Measurements from ENCODE around the gene ASCL3.

Gene ASCL3

GRCh38 chr11:8928981-8929615 is 13.7 kb downstream of the ASCL3 start:
- Histone ChIP-seq H3K9me3 (no peaks in the 10 kb centered on the region), H3K36me3 (no peaks in the 10 kb centered on the region), H3K4me3 (ENCODE audit: low read depth, low read length) (no peak overlapping the region), H3K4me1 (no peaks in the 10 kb centered on the region), H3K27me3 (no peaks in the 10 kb centered on the region)
- TF ChIP-seq, protein P1, sequence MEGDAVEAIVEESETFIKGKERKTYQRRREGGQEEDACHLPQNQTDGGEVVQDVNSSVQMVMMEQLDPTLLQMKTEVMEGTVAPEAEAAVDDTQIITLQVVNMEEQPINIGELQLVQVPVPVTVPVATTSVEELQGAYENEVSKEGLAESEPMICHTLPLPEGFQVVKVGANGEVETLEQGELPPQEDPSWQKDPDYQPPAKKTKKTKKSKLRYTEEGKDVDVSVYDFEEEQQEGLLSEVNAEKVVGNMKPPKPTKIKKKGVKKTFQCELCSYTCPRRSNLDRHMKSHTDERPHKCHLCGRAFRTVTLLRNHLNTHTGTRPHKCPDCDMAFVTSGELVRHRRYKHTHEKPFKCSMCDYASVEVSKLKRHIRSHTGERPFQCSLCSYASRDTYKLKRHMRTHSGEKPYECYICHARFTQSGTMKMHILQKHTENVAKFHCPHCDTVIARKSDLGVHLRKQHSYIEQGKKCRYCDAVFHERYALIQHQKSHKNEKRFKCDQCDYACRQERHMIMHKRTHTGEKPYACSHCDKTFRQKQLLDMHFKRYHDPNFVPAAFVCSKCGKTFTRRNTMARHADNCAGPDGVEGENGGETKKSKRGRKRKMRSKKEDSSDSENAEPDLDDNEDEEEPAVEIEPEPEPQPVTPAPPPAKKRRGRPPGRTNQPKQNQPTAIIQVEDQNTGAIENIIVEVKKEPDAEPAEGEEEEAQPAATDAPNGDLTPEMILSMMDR (IDR thresholded peaks at IDR 0.05; ENCODE audit: low read depth, low read length), result no peak
- DNase-seq, result no peak

DNA sequence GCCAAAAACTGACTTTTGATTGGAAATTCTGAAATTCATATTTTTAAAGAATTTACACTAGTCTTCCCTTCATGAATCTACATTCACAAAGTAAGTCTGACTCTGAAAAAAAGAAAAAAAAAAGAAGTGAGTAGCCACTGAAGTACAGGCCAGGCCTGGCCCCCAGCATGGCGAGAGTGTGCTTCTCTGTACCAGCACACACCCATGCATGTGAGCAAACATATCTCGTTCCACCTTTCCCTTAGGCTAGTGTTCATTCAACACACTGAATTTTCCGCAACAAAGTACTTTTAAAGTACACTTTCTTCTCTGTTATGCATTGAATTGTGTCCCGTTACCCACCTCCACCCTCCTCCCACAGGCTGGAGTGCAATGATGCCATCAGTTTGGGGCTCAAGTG is 14.6 kb downstream of the ASCL3 start:
- TF ChIP-seq, protein P1 (IDR thresholded peaks at IDR 0.05; ENCODE audit: low read depth, low read length), result no peak
- Histone ChIP-seq H3K4me3 (ENCODE audit: low read depth, low read length) (no peak overlapping the region), H3K9me3 (no peaks in the 10 kb centered on the region), H3K27me3 (no peaks in the 10 kb centered on the region), H3K4me1 (no peaks in the 10 kb centered on the region), H3K36me3 (no peaks in the 10 kb centered on the region)
- DNase-seq, result no peak

DNA sequence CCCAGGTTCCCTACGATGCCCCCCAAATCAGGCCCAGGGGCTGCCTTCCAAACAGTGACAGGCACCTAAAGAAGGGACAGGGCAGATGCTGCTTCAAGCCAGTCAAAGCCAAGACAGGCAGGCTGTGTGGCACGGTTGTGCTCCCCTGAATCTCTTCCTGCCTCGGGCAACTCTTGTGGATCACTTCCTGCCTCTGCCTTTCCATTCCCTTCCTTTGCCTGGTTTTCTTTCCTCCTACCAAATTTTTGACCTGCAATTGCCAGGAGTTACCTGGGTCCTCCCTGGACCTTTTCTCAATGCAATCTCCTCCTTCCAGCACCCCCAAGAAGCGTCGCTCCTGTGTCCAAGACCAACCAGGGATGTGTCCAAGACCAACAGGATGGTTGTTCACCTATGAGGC is 15.6 kb downstream of the ASCL3 start:
- Histone ChIP-seq H3K9me3 (no peaks in the 10 kb centered on the region), H3K4me3 (ENCODE audit: low read depth, low read length) (no peak overlapping the region), H3K27me3 (no peaks in the 10 kb centered on the region), H3K36me3 (no peaks in the 10 kb centered on the region), H3K4me1 (no peaks in the 10 kb centered on the region)
- TF ChIP-seq, protein P1 (IDR thresholded peaks at IDR 0.05; ENCODE audit: low read depth, low read length), result no peak
- DNase-seq, result no peak

- no peaks in the 10 kb centered on the region for H3K4me1 ChIP-seq
- no peaks in the 10 kb centered on the region for H3K9me3 ChIP-seq
- no peak for DNase-seq
- no peak overlapping the region for H3K4me3 ChIP-seq (ENCODE audit: low read depth, low read length)
- no peaks in the 10 kb centered on the region for H3K36me3 ChIP-seq
- TF ChIP-seq, protein P1 (IDR thresholded peaks at IDR 0.05; ENCODE audit: low read depth, low read length), result no peak
- no peaks in the 10 kb centered on the region for H3K27me3 ChIP-seq
Measured at GRCh38 chr11:8926236-8926635, 16.6 kb downstream of the ASCL3 start.

GRCh38 chr11:8925711-8926110 is 17.1 kb downstream of the ASCL3 start:
- Histone ChIP-seq H3K27me3 (no peaks in the 10 kb centered on the region), H3K4me1 (no peaks in the 10 kb centered on the region), H3K4me3 (ENCODE audit: low read depth, low read length) (no peak overlapping the region), H3K36me3 (no peaks in the 10 kb centered on the region), H3K9me3 (no peaks in the 10 kb centered on the region)
- TF ChIP-seq, protein P1 (IDR thresholded peaks at IDR 0.05; ENCODE audit: low read depth, low read length), result no peak
- DNase-seq, result no peak

DNA sequence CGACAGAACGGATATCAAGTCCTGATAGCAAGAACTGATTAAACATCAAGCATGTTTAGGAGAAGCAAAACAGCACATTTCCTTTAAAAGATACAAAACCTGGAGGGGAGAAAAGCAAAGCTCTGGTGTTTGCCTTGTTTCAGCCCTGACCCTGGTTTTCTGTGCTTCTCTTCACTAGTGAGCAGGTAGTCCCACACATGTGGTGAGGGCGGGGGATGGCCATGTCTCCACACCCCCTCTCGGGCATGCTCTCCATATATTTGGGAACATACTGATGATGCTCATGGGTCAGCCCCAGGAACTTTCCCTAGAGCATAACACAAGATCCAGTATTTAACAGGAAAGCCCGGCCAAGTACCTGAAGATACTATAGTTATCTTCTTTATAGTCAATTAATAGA is 20.1 kb downstream of the ASCL3 start:
- Histone ChIP-seq H3K9me3 (no peaks in the 10 kb centered on the region), H3K4me3 (ENCODE audit: low read depth, low read length) (no peak overlapping the region), H3K27me3 (no peaks in the 10 kb centered on the region), H3K36me3 (no peaks in the 10 kb centered on the region; the same call in 1 of the 2 replicates), H3K4me1 (no peaks in the 10 kb centered on the region)
- DNase-seq, result no peak
- TF ChIP-seq, protein P1 (IDR thresholded peaks at IDR 0.05; ENCODE audit: low read depth, low read length), result no peak
